ENCODE measurements around the gene PER3. TPM values are rescaled to one million over a fixed set of nuclear protein-coding genes. Genes with fewer than 3 reads are reported as not detected.

PER3 gene
- total and polyA plus RNA-seq, 9 of the 15 experiments (the other 6 are each of a cell fraction or from before 2014, with no cell fraction given) = 11.9 to 22.5 (median 14.6) TPM

DNA sequence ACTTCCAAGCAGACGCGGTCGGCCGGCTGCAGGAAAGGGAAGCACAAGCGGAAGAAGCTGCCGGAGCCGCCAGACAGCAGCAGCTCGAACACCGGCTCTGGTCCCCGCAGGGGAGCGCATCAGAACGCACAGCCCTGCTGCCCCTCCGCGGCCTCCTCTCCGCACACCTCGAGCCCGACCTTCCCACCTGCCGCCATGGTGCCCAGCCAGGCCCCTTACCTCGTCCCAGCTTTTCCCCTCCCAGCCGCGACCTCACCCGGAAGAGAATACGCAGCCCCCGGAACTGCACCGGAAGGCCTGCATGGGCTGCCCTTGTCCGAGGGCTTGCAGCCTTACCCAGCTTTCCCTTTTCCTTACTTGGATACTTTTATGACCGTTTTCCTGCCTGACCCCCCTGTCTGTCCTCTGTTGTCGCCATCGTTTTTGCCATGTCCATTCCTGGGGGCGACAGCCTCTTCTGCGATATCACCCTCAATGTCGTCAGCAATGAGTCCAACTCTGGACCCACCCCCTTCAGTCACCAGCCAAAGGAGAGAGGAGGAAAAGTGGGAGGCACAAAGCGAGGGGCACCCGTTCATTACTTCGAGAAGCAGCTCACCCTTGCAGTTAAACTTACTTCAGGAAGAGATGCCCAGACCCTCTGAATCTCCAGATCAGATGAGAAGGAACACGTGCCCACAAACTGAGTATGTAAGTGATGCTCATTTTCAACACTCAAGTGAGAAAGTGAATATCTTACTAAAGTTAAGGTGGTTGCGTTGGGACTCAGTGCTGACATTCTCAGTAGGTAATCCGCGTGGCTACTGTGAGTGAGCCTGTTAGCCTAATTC lies 43.2 kb downstream of the PER3 start (continued):
- TF ChIP-seq CHAMP1 (IDR thresholded peaks at IDR 0.05) (no peak), ZNF589 (CRISPR knock-in tag; IDR thresholded peaks at IDR 0.05; ENCODE audit: low read depth) (peak; percentile 50; the same call in 1 of the 2 replicates), CC2D1A (IDR thresholded peaks at IDR 0.05) (no peak), KDM2B (CRISPR knock-in tag; IDR thresholded peaks at IDR 0.05) (no peak), ZHX1 (conservative IDR thresholded peaks at IDR 0.05; ENCODE audit: low read length) (no peak), ERF (CRISPR knock-in tag; IDR thresholded peaks at IDR 0.05) (no peak), ZFPM2 (CRISPR knock-in tag; IDR thresholded peaks at IDR 0.05) (no peak), RFX1 (IDR thresholded peaks at IDR 0.05) (no peak), ATF1 (CRISPR knock-in tag; IDR thresholded peaks at IDR 0.05) (no peak), ATF1 (tag; IDR thresholded peaks at IDR 0.05) (peak; percentile 91), KAT2B (IDR thresholded peaks at IDR 0.05; ENCODE audit: low read depth, low read length) (no peak), TRIM28 (IDR thresholded peaks at IDR 0.05) (no peak), TSHZ1 (CRISPR knock-in tag; IDR thresholded peaks at IDR 0.05) (no peak), ATF4 (CRISPR knock-in tag; IDR thresholded peaks at IDR 0.05) (no peak)
- TF ChIP-seq, protein P1, sequence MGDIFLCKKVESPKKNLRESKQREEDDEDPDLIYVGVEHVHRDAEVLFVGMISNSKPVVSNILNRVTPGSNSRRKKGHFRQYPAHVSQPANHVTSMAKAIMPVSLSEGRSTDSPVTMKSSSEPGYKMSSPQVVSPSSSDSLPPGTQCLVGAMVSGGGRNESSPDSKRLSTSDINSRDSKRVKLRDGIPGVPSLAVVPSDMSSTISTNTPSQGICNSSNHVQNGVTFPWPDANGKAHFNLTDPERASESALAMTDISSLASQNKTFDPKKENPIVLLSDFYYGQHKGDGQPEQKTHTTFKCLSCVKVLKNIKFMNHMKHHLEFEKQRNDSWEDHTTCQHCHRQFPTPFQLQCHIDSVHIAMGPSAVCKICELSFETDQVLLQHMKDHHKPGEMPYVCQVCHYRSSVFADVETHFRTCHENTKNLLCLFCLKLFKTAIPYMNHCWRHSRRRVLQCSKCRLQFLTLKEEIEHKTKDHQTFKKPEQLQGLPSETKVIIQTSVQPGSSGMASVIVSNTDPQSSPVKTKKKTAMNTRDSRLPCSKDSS (IDR thresholded peaks at IDR 0.05; ENCODE audit: low read depth, partially characterized antibody) = no peak

Data from K562 (cell line).